Activated naive CD8-positive, alpha-beta T cell treated with anti-CD3 and anti-CD28 coated beads, Interleukin-2, amount 10 ng/mL, durations not matched to agents 7 days and 5 days (primary cell): ENCODE data around the gene DLG2. TPM values are rescaled to one million over a fixed set of nuclear protein-coding genes. Genes with fewer than 3 reads are reported as not detected.

ENCODE experiments used
- ATAC-seq: fragments of 150-1000 bp; cut with Tn5 transposase; one replicate; pipeline ENCODE4 v1.10.0; 2021; ENCODE audit warnings: low read depth, moderate library complexity
- POLR2A ChIA-PET: fragments of 350-600 bp; sonication (Branson Sonifier 250); formaldehyde crosslinking; loops from one replicate; lab custom pipeline; 2021; ENCODE audit warnings: antibody characterized with exemption; lab: Charles Lee
- DNase-seq: peaks from one replicate; pipeline ENCODE4 v3.0.0; 2021
- H3K27ac Mint-ChIP-seq: one replicate; pipeline ENCODE4 v1.8.0; 2022; ENCODE audit warnings: mild to moderate bottlenecking, mixed read lengths
- H3K27me3 Mint-ChIP-seq: one replicate; pipeline ENCODE4 v1.8.0; 2022; ENCODE audit warnings: mild to moderate bottlenecking, moderate library complexity, mixed read lengths
- H3K36me3 Mint-ChIP-seq: one replicate; pipeline ENCODE4 v1.8.0; 2021; ENCODE audit warnings: mild to moderate bottlenecking, mixed read lengths
- H3K4me1 Mint-ChIP-seq: one replicate; pipeline ENCODE4 v1.8.0; 2021; ENCODE audit warnings: mixed read lengths
- H3K4me3 Mint-ChIP-seq: one replicate; pipeline ENCODE4 v1.8.0; 2022; ENCODE audit warnings: mild to moderate bottlenecking, moderate library complexity, mixed read lengths
- H3K9me3 Mint-ChIP-seq: one replicate; pipeline ENCODE4 v1.8.0; 2021; ENCODE audit warnings: mixed read lengths
- total RNA-seq, 2 experiments: library from RNA; stranded (reverse); gene quantifications; one replicate each; pipeline ENCODE4 v1.2.3, GENCODE V29; 2021

DLG2 gene
- total RNA-seq, 2 experiments from 2014 or later: 2.6 to 3.4 TPM

GRCh38 chr11:85170184-85170583, 457.0 kb downstream of the DLG2 start:
- Mint-ChIP-seq H3K27me3 (no peaks in the 10 kb centered on the region), H3K36me3 (no peaks in the 10 kb centered on the region), H3K4me3 (no peak overlapping the region), H3K4me1 (no peaks in the 10 kb centered on the region), H3K27ac (no peak overlapping the region), H3K9me3 (peaks cover 9% of the 10 kb centered on the region)
- POLR2A ChIA-PET: no interaction called here
- DNase-seq (no peak), ATAC-seq (no peak)

GRCh38 chr11:85167471-85167870, 459.7 kb downstream of the DLG2 start:
- Mint-ChIP-seq H3K4me1 (no peaks in the 10 kb centered on the region), H3K9me3 (peaks cover 9% of the 10 kb centered on the region), H3K27me3 (no peaks in the 10 kb centered on the region), H3K27ac (no peak overlapping the region), H3K4me3 (no peak overlapping the region), H3K36me3 (no peaks in the 10 kb centered on the region)
- ATAC-seq (no peak), DNase-seq (no peak)
- POLR2A ChIA-PET: no interaction called here

- Mint-ChIP-seq H3K4me1 (no peaks in the 10 kb centered on the region), H3K27ac (no peak overlapping the region), H3K36me3 (no peaks in the 10 kb centered on the region), H3K9me3 (peaks cover 9% of the 10 kb centered on the region), H3K4me3 (no peak overlapping the region), H3K27me3 (no peaks in the 10 kb centered on the region)
- ATAC-seq: no peak
- POLR2A ChIA-PET: no interaction called here
- no peak for DNase-seq
Observed at GRCh38 chr11:85167038-85167437, 460.1 kb downstream of the DLG2 start.

- no peak for ATAC-seq
- Mint-ChIP-seq H3K27ac (no peak overlapping the region), H3K27me3 (no peaks in the 10 kb centered on the region), H3K4me1 (no peaks in the 10 kb centered on the region), H3K4me3 (no peak overlapping the region), H3K36me3 (no peaks in the 10 kb centered on the region), H3K9me3 (peaks cover 7% of the 10 kb centered on the region)
- POLR2A ChIA-PET: no interaction called here
- DNase-seq: no peak
Observed at GRCh38 chr11:85165819-85166218, 461.3 kb downstream of the DLG2 start.

GRCh38 chr11:85164743-85165142, 462.4 kb downstream of the DLG2 start:
- H3K36me3 Mint-ChIP-seq: no peaks in the 10 kb centered on the region
- no peak overlapping the region for H3K27ac Mint-ChIP-seq
- H3K4me1 Mint-ChIP-seq: no peaks in the 10 kb centered on the region
- no peak overlapping the region for H3K4me3 Mint-ChIP-seq
- ATAC-seq (no peak), DNase-seq (no peak)
- peaks cover 2% of the 10 kb centered on the region for H3K9me3 Mint-ChIP-seq
- H3K27me3 Mint-ChIP-seq: no peaks in the 10 kb centered on the region
- POLR2A ChIA-PET: no interaction called here

- no peak overlapping the region for H3K27ac Mint-ChIP-seq
- peaks cover 6% of the 10 kb centered on the region for H3K9me3 Mint-ChIP-seq
- H3K36me3 Mint-ChIP-seq: no peaks in the 10 kb centered on the region
- H3K4me3 Mint-ChIP-seq: no peak overlapping the region
- no peaks in the 10 kb centered on the region for H3K27me3 Mint-ChIP-seq
- no peak for DNase-seq
- no peak for ATAC-seq
- no peaks in the 10 kb centered on the region for H3K4me1 Mint-ChIP-seq
- POLR2A ChIA-PET: no interaction called here
Observed at GRCh38 chr11:85154294-85154693, 472.9 kb downstream of the DLG2 start.

GRCh38 chr11:85137597-85137996, 489.5 kb downstream of the DLG2 start:
- Mint-ChIP-seq H3K4me1 (no peaks in the 10 kb centered on the region), H3K4me3 (no peak overlapping the region), H3K9me3 (peaks cover 8% of the 10 kb centered on the region)

GRCh38 chr11:85133636-85134035, 493.5 kb downstream of the DLG2 start:
- H3K27ac Mint-ChIP-seq: no peak overlapping the region
- no peak overlapping the region for H3K4me3 Mint-ChIP-seq
- POLR2A ChIA-PET: no interaction called here
- H3K9me3 Mint-ChIP-seq: peaks cover 10% of the 10 kb centered on the region
- ATAC-seq (no peak), DNase-seq (no peak)
- no peaks in the 10 kb centered on the region for H3K4me1 Mint-ChIP-seq
- no peaks in the 10 kb centered on the region for H3K27me3 Mint-ChIP-seq
- H3K36me3 Mint-ChIP-seq: no peaks in the 10 kb centered on the region

More at GRCh38 chr11:85137597-85137996, 489.5 kb downstream of the DLG2 start:
- no peak for DNase-seq
- Mint-ChIP-seq H3K27me3 (no peaks in the 10 kb centered on the region), H3K27ac (no peak overlapping the region), H3K36me3 (no peaks in the 10 kb centered on the region)
- POLR2A ChIA-PET: no interaction called here
- no peak for ATAC-seq

GRCh38 chr11:85132851-85133585, 494.1 kb downstream of the DLG2 start:
- Mint-ChIP-seq H3K27ac (no peak overlapping the region), H3K36me3 (no peaks in the 10 kb centered on the region), H3K4me1 (no peaks in the 10 kb centered on the region), H3K9me3 (peaks cover 8% of the 10 kb centered on the region), H3K27me3 (no peaks in the 10 kb centered on the region), H3K4me3 (no peak overlapping the region)
- POLR2A ChIA-PET: no interaction called here
- ATAC-seq (no peak), DNase-seq (no peak)

- peaks cover 6% of the 10 kb centered on the region for H3K9me3 Mint-ChIP-seq
- POLR2A ChIA-PET: no interaction called here
- no peak for DNase-seq
- no peak for ATAC-seq
- no peak overlapping the region for H3K27ac Mint-ChIP-seq
- H3K36me3 Mint-ChIP-seq: no peaks in the 10 kb centered on the region
- no peaks in the 10 kb centered on the region for H3K27me3 Mint-ChIP-seq
- H3K4me1 Mint-ChIP-seq: no peaks in the 10 kb centered on the region
- no peak overlapping the region for H3K4me3 Mint-ChIP-seq
Observed at GRCh38 chr11:85127349-85127748, 499.8 kb downstream of the DLG2 start.

GRCh38 chr11:85123752-85124231, 503.4 kb downstream of the DLG2 start:
- Mint-ChIP-seq H3K9me3 (peaks cover 3% of the 10 kb centered on the region), H3K36me3 (no peaks in the 10 kb centered on the region), H3K27me3 (peaks cover 3% of the 10 kb centered on the region), H3K4me3 (no peak overlapping the region), H3K27ac (no peak overlapping the region), H3K4me1 (no peaks in the 10 kb centered on the region)
- no peak for DNase-seq
- POLR2A ChIA-PET: no interaction called here
- ATAC-seq: no peak

GRCh38 chr11:85118151-85118550, 509.0 kb downstream of the DLG2 start:
- Mint-ChIP-seq H3K4me3 (no peak overlapping the region), H3K9me3 (peaks cover 3% of the 10 kb centered on the region)

GRCh38 chr11:85115798-85116197, 511.3 kb downstream of the DLG2 start:
- DNase-seq: no peak

More at GRCh38 chr11:85118151-85118550, 509.0 kb downstream of the DLG2 start:
- H3K27ac Mint-ChIP-seq: no peak overlapping the region
- no peak for DNase-seq
- H3K4me1 Mint-ChIP-seq: no peaks in the 10 kb centered on the region
- ATAC-seq: no peak
- no peaks in the 10 kb centered on the region for H3K36me3 Mint-ChIP-seq
- POLR2A ChIA-PET: no interaction called here
- peaks cover 3% of the 10 kb centered on the region for H3K27me3 Mint-ChIP-seq

GRCh38 chr11:85114786-85115185, 512.4 kb downstream of the DLG2 start:
- peaks cover 2% of the 10 kb centered on the region for H3K9me3 Mint-ChIP-seq
- no peak overlapping the region for H3K27ac Mint-ChIP-seq
- no peak for ATAC-seq
- H3K36me3 Mint-ChIP-seq: no peaks in the 10 kb centered on the region
- no peaks in the 10 kb centered on the region for H3K27me3 Mint-ChIP-seq
- no peak for DNase-seq
- no peak overlapping the region for H3K4me3 Mint-ChIP-seq
- POLR2A ChIA-PET: no interaction called here
- H3K4me1 Mint-ChIP-seq: peaks cover 6% of the 10 kb centered on the region

More at GRCh38 chr11:85115798-85116197, 511.3 kb downstream of the DLG2 start:
- Mint-ChIP-seq H3K27me3 (peaks cover 3% of the 10 kb centered on the region), H3K36me3 (no peaks in the 10 kb centered on the region), H3K9me3 (peaks cover 2% of the 10 kb centered on the region), H3K4me1 (no peaks in the 10 kb centered on the region), H3K4me3 (no peak overlapping the region), H3K27ac (no peak overlapping the region)
- POLR2A ChIA-PET: no interaction called here
- ATAC-seq: no peak
